Bone marrow (tissue), 2 donors: ENCODE data around the gene ATXN2.
"Not testable (repeated sequence)": the region's sequence is repeated elsewhere in the genome, so short reads cannot be mapped to it uniquely, and the experiment has no call there.

Experiments
- DNase-seq, 2 donors: peaks; one replicate each; lab custom pipeline; 2025; lab: John Stamatoyannopoulos, UW

The ATXN2 gene

DNA sequence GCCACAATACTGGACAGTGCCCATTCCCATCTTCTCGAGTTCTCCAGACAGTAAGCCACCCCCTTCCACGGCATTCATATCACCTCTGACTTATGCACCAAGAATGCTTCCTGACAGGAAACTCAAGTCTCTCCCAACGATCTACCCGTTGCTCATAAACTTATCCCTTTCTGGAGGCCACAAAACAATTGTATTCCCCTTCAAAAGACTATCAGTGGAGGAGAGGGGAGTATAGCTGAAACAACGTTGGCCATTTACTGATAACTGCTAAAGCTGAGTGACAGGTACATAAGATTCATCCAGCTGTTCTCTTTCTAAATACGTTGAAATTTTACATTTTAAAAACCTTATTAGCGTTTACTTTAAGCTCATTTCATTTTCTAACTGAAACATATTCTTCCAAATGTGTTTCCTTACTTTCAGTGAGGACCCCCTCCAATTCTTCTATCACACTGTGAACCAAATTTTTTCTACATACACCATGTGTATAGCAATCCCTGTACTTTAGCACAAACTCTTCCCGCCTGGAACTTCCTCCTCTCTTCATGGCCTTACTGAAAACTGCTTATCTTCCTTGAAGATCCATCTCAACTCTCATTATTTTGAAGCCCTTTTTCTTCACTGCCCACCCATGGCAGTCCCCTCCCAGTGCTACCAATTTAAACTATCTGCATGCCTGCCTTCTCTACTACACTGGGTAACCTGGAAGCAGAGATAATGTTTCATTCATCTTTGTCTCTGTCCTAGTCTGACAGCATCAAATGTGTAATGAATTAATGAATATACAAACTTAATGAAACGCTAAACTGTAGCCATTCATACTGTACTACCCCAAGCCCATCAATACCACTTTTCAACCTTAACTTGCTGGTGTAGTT lies 28.8 kb downstream of the ATXN2 start:
- DNase-seq, result no peak

DNA sequence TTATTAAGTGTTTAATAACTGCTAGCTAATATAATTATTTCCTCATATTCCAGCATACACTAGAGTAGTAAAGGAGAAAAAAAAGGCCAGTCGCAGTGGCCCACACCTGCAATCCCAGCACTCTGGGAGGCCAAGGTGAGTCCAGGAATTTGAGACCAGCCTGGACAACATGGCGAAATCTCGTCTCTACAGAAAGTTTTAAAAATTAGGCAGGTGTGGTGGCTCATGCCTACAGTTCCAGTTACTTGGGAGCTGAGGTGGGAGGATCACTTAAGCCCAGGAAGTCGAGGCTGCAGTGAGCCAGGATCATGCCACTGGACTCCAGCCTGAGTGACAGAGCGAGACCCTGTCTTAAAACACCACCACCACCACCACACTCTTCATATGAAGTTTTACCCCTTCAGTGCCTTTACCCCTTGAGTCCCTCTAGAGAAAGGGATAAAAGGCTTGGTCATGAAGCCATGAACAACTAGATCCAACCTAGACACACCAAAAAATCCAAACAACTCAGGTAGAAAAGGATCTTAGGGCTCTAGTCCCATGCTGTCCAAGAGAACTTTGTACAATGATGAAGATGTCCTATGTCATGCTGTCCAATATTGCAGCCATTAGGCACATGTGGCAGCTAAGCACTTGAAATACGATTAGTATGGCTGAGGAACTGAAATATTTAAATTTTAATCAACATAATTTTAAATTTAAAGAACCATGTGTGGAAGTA lies 29.6 kb downstream of the ATXN2 start:
- no peak for DNase-seq

DNA sequence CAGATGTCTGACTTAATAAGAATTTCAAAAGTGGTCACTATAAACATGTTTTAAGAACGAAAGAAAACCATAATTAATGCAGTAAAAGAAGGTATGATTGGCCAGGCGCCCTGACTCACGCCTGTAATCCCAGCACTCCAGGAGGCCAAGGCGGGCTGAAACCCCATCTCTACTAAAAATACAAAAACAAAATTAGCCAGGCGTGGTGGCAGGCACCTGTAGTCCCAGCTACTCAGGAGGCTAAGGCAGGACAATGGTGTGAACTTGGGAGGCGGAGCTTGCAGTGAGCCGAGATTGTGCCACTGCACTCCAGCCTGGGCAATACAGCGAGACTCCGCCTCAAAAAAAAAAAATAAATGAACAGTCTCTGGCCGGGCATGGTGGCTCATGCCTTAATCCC lies 38.3 kb downstream of the ATXN2 start:
- DNase-seq, result not testable (repeated sequence)

DNA sequence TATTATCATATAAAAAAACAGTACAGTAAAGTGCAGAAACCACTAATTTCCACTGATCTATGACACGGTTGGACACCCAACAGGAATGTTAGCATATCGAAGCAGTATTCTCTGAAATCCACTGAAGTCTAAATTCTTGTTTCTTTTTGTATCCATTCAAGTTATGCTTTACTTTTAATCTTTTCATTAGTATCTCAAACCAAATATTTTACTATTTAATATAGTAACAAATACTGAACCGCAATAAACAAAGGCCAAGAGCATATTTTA lies 41.1 kb downstream of the ATXN2 start:
- no peak for DNase-seq

GRCh38 chr12:111557271-111558106 lies 41.6 kb downstream of the ATXN2 start:
- no peak for DNase-seq

DNA sequence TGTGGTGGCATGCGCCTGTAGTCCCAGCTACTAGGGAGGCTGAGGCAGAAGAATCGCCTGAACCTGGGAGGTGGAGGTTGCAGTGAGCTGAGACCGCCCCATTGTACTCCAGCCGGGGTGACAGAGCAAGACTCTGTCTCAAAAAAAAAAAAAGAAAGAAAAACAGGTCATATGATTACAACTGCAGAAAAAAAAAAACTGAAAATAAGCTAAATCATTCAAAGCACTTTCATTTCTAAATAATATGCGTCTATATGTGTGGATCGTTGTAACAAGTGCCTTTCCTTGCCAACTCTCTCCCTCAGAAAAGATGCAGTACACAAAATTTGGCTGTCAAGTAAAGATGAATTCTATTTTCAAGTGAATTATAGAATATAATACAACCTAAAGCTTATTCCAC lies 42.4 kb downstream of the ATXN2 start:
- peak in 1 of 2 donors; percentile 28 for DNase-seq

DNA sequence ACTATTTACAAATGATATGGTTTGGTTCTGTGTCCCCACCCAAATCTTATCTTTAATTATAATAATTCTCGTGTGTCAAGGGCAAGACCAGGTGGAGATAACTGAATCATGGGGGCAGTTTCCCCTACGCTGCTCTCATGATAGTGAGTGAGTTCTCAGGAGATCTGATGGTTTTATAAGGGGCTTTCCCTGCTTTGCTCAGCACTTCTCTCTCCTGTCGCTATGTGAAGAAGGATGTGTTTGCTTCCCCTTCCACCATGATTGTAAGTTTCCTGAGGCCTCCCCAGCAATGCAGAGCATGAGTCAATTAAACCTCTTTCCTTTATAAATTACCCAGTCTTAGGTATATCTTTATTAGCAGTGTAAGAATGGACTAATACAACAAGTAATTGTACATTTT lies 43.8 kb downstream of the ATXN2 start:
- not testable (repeated sequence) for DNase-seq

GRCh38 chr12:111546758-111547383 lies 52.2 kb downstream of the ATXN2 start:
- no peak for DNase-seq

- no peak for DNase-seq
Observed at GRCh38 chr12:111546171-111546570, 52.9 kb downstream of the ATXN2 start.

DNA sequence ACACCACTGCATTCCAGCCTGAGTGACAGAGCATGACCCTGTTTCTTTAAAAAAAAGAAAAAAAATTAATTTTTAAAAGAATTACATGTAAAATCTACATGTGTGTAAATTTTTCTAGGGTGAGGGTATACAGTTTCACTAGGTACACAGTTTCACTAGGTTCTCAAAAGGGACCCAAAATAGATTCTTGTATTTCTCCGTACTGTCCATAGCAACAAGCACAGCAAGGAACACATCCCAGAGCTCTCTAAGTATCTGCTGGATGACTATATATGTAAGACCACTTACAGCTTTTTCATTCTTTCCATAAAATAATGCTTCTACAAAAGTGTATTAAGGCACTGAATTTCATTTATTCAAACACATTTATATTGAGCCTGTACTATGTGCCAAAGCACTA lies 55.1 kb downstream of the ATXN2 start:
- DNase-seq, result no peak

DNA sequence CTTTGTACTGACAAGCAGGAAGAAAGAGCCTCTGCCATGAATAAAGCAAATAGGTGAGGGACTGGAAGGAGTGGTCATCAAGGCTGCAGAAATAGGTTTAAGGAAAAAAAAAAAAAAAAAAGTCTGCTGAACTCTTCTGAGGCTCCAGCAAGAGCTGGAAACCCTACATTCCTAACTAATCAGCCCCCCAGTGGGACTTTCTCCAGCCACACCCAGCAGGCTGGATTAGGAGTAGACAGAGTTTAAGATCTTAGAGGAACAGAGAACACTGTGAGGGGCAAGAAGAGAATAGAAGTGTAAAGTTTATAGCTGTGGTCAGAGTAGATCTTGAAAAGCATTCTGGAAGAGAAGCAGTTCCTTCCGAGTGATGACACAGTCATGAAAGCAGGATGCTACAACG lies 66.4 kb downstream of the ATXN2 start:
- no peak for DNase-seq

DNA sequence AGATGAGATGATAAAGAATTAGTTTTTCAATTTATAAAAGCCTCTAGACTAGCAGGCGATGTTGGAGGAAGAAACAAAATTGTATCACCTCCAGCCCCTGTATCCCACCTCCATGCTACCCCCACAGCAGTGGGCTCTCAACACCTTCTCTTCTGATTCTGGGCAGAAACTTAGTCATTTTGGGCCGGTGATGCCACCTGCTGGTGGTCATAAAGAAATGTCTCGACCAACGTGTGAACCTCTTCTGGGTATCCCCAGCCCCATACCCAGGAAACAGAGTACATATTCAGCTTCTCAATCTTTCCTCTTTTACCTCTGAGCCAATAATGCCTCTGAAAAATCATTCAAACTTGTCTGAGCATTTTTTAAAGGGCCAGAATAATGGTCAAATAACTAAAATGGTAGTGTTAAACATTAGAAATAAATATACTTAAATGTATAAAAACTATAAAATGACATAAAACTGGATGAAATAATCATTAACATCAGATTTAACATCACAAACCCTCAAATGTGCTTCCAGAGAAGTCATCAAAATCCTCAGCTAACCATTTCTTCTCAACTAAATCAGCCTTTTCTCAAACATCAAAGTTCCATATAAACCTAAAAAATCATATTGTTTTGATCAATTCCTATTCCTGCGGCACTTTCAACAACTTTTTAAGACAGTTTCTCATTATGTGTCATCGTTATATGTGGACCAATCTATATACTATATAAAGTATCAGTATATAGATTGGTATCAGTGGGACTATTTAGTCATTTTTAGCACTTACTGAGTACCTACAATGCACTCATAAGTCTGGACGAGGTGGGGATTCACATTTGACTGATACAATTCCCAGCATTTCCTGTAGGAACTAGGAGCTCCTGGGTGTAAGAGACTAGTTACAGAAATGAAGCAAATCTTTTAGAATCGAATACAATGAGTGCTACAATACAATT lies 69.4 kb downstream of the ATXN2 start:
- peak in 1 of 2 donors; percentile 67 for DNase-seq

- DNase-seq, result no peak
Observed at GRCh38 chr12:111523587-111524167, 75.4 kb downstream of the ATXN2 start.

GRCh38 chr12:111521801-111522200 lies 77.3 kb downstream of the ATXN2 start:
- no peak for DNase-seq

DNA sequence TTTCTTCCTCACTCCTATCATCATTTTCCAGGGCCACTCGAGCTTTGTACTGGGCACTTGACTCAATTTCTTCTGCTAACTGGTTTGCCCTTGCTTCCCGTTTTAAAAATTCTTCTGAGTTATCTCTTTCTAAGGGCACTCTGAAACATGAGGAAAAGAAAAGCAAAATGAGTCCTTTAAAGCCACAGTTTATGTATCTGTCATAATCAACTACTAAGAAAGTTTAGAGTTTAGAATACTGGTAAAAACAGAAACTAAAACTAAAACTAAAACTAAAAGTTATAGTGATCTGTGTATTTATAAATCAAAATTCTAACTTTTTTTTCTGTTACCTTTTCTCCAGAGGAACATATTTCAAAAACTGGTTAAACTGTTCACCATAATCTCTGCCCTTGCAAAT lies 79.2 kb downstream of the ATXN2 start:
- DNase-seq, result no peak

DNA sequence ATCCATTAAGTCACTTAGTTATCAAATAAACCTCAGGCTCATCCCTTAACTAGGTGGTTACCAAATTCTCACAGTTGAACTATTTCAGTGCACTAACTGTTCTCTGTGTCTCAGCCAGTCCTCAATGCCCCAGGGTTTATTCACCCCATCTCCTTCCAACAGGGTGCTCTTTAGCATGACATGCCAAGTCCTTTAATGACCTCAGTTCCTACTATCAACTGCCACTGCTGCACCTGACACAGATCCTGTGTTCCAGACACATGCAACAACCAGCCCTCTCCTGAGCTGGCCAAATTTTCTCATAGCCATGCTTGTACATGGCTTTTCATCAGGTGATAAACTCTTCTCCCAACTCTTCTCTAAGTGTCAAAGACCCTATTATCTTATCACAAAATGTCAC lies 80.0 kb downstream of the ATXN2 start:
- DNase-seq, result no peak

- not testable (repeated sequence) for DNase-seq
Observed at GRCh38 chr12:111507719-111508118, 91.4 kb downstream of the ATXN2 start.

DNA sequence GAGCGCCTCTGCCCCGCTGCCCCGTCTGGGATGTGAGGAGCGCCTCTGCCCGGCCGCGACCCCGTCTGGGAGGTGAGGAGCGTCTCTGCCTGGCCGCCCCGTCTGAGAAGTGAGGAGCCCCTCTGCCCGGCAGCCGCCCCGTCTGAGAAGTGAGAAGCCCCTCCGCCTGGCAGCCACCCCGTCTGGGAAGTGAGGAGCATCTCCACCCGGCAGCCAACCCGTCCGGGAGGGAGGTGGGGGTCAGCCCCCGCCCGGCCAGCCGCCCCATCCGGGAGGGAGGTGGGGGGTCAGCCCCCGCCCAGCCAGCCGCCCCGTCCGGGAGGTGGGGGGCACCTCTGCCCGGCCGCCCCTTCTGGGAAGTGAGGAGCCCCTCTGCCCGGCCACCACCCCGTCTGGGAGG lies 91.9 kb downstream of the ATXN2 start:
- DNase-seq, result not testable (repeated sequence)

- DNase-seq, result no peak
Observed at GRCh38 chr12:111506260-111506659, 92.9 kb downstream of the ATXN2 start.

GRCh38 chr12:111505601-111506036 lies 93.5 kb downstream of the ATXN2 start:
- DNase-seq, result no peak

DNA sequence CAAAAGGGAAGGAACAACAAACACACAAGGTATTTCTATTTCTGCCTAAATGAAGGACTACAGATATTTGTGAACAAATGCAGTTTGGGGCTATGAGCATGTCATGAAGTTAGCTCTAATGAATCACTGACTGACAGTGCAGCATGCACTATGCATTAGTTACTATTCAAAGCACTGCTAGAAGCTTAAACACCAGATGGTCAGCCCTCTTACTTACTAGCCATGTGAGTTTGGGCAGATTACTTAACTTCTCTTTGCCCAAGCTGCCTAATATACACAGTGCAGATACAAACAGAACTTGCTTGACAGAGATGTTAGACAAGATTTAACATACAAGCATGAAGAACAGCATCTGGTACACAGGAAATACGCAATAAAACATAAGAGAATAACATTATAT lies 96.0 kb downstream of the ATXN2 start:
- no peak for DNase-seq
